OCI-LY7 (cell line): ENCODE data around the gene GALNT6. TPM values are rescaled to one million over a fixed set of nuclear protein-coding genes. Genes with fewer than 3 reads are reported as not detected.

ENCODE experiments used
- BruUV-seq: library from RNA; stranded (reverse); fragments of 400-500 nt; replicated peaks from 2 replicates; lab custom pipeline; 2021; lab: Mats Ljungman, UMichigan
- CTCF ChIA-PET: fragments of 300-600 bp; sonication (Branson Sonifier 250); formaldehyde crosslinking; loops from one replicate; lab custom pipeline; 2022; ENCODE audit warnings: antibody characterized with exemption; ENCODE audit not compliant: unreplicated experiment; lab: Charles Lee
- POLR2A ChIA-PET: fragments of 300-600 bp; sonication (Branson Sonifier 250); formaldehyde crosslinking; loops from one replicate; lab custom pipeline; 2022; ENCODE audit warnings: antibody characterized with exemption; lab: Charles Lee
- DNase-seq: peaks from one replicate; pipeline ENCODE4 v3.0.0-alpha.2; 2015; ENCODE audit warnings: low spot score
- H2AFZ ChIP-seq: fragments of 200-600 bp; sonication (generic), shearing (Covaris generic); 2 replicates; pipeline ENCODE4 v1.6.1; 2014; ENCODE audit warnings: mild to moderate bottlenecking, antibody characterized with exemption, low read length, moderate library complexity
- H3K27ac ChIP-seq: fragments of 200-600 bp; sonication (generic); 2 replicates; pipeline ENCODE4 v1.5.1; 2014; ENCODE audit warnings: mixed run types, low read depth, mild to moderate bottlenecking, moderate library complexity, low read length, inconsistent platforms; ENCODE audit not compliant: poor library complexity, severe bottlenecking
- H3K36me3 ChIP-seq: fragments of 200-600 bp; sonication (generic); 2 replicates; pipeline ENCODE4 v1.6.1; 2014; ENCODE audit warnings: mild to moderate bottlenecking, antibody characterized with exemption, low read length, moderate library complexity, mixed read lengths; ENCODE audit not compliant: insufficient read depth
- H3K4me1 ChIP-seq: fragments of 200-600 bp; sonication (generic); 2 replicates; pipeline ENCODE4 v1.5.1; 2014; ENCODE audit warnings: mild to moderate bottlenecking, low read length; ENCODE audit not compliant: insufficient read depth, poor library complexity, severe bottlenecking
- H3K4me2 ChIP-seq: fragments of 200-600 bp; sonication (generic); 2 replicates; pipeline ENCODE4 v1.6.1; 2014; ENCODE audit warnings: mild to moderate bottlenecking, low read length
- H3K4me3 ChIP-seq: fragments of 200-600 bp; sonication (generic); 2 replicates; pipeline ENCODE4 v1.5.1; 2014; ENCODE audit warnings: mild to moderate bottlenecking, low read depth, low read length; ENCODE audit not compliant: poor library complexity, severe bottlenecking
- H3K79me2 ChIP-seq: fragments of 200-600 bp; sonication (generic); 2 replicates; pipeline ENCODE4 v1.6.1; 2016; ENCODE audit warnings: low read depth, mild to moderate bottlenecking, low read length, moderate library complexity, mixed read lengths; ENCODE audit not compliant: insufficient read depth
- H3K9me2 ChIP-seq: fragments of 200-600 bp; sonication (generic); 2 replicates; pipeline ENCODE4 v1.6.1; 2016; ENCODE audit warnings: mild to moderate bottlenecking, low read length, mixed read lengths; ENCODE audit not compliant: insufficient read depth
- H3K9me3 ChIP-seq: fragments of 200-600 bp; sonication (generic); 2 replicates; pipeline ENCODE4 v1.6.1; 2014; ENCODE audit warnings: mild to moderate bottlenecking, mixed run types, low read length, mixed read lengths
- H4K20me1 ChIP-seq: fragments of 200-600 bp; sonication (generic); 2 replicates; pipeline ENCODE4 v1.6.1; 2014; ENCODE audit warnings: mild to moderate bottlenecking, antibody characterized with exemption, low read length, moderate library complexity, mixed read lengths; ENCODE audit not compliant: insufficient read depth
- EZH2phosphoT487 ChIP-seq: fragments of 200-600 bp; sonication (generic); IDR thresholded peaks from 2 replicates; pipeline ENCODE4 v1.6.1; 2018; ENCODE audit warnings: low read depth, borderline replicate concordance, mild to moderate bottlenecking, mixed run types, antibody characterized with exemption, low read length, moderate library complexity, mixed read lengths
- intact Hi-C: fragments of 100-400 bp; cut with micrococcal nuclease; formaldehyde crosslinking; loops from one replicate; pipeline ENCODE4 v1.10.0; 2022; ENCODE audit not compliant: unreplicated experiment
- total RNA-seq, 2 experiments: library from RNA; depleted of rRNA in 1 of 2; stranded (reverse); fragments of >200 nt in 1 of 2; shearing (Covaris generic) in 1 of 2; gene quantifications; 2 replicates each; pipeline ENCODE4 v1.2.3, GENCODE V29; 2014 to 2022
- TF ChIP-seq, protein P1 (sequence below): fragments of 200-600 bp; sonication (generic); conservative IDR thresholded peaks from 2 replicates; pipeline ENCODE4 v1.5.1; 2014; ENCODE audit warnings: mild to moderate bottlenecking, antibody characterized with exemption, low read length, moderate library complexity, mixed read lengths

GALNT6 gene
- total RNA-seq, 2 experiments from 2014 or later: 1.4 to 4.8 TPM

- no peaks in the 10 kb centered on the region for H3K4me1 ChIP-seq
- ChIA-PET CTCF (no interaction called here), POLR2A (interaction anchor here (0.6 to 1.5 kb wide), 2 partner anchors 15 to 260 kb away, joined by 3 to 4 read pairs; no protein-coding TSS in a partner anchor)
- no peaks in the 10 kb centered on the region for H3K9me2 ChIP-seq
- no peak overlapping the region for H3K4me2 ChIP-seq
- BruUV-seq: no TSS peak
- no peaks in the 10 kb centered on the region for H3K9me3 ChIP-seq
- H3K4me3 ChIP-seq: no peak overlapping the region
- no peaks in the 10 kb centered on the region for H3K36me3 ChIP-seq
- DNase-seq: no peak
- no peak overlapping the region for H2AFZ ChIP-seq
- intact Hi-C loops: no loop called here
- H3K79me2 ChIP-seq: no peaks in the 10 kb centered on the region
- no peaks in the 10 kb centered on the region for H4K20me1 ChIP-seq
- no peak for TF ChIP-seq EZH2phosphoT487
- TF ChIP-seq, protein P1, sequence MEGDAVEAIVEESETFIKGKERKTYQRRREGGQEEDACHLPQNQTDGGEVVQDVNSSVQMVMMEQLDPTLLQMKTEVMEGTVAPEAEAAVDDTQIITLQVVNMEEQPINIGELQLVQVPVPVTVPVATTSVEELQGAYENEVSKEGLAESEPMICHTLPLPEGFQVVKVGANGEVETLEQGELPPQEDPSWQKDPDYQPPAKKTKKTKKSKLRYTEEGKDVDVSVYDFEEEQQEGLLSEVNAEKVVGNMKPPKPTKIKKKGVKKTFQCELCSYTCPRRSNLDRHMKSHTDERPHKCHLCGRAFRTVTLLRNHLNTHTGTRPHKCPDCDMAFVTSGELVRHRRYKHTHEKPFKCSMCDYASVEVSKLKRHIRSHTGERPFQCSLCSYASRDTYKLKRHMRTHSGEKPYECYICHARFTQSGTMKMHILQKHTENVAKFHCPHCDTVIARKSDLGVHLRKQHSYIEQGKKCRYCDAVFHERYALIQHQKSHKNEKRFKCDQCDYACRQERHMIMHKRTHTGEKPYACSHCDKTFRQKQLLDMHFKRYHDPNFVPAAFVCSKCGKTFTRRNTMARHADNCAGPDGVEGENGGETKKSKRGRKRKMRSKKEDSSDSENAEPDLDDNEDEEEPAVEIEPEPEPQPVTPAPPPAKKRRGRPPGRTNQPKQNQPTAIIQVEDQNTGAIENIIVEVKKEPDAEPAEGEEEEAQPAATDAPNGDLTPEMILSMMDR: no peak
- no peak overlapping the region for H3K27ac ChIP-seq
Measured at GRCh38 chr12:51334764-51335163, 56.4 kb downstream of the GALNT6 start.

- intact Hi-C loops: no loop called here
- Histone ChIP-seq H3K4me2 (no peak overlapping the region), H3K4me3 (no peak overlapping the region), H3K79me2 (no peaks in the 10 kb centered on the region), H3K9me2 (no peaks in the 10 kb centered on the region), H2AFZ (no peak overlapping the region), H3K36me3 (no peaks in the 10 kb centered on the region), H4K20me1 (no peaks in the 10 kb centered on the region), H3K9me3 (no peaks in the 10 kb centered on the region), H3K27ac (no peak overlapping the region), H3K4me1 (no peaks in the 10 kb centered on the region)
- DNase-seq: no peak
- ChIA-PET CTCF (no interaction called here), POLR2A (interaction anchor here (1.3 kb wide), 1 partner anchor 9 kb away, joined by 4 read pairs; the partner anchor contains the start of gene BIN2)
- no peak for TF ChIP-seq EZH2phosphoT487
- TF ChIP-seq, protein P1: no peak
- no TSS peak for BruUV-seq
Measured at GRCh38 chr12:51333536-51333935, 57.7 kb downstream of the GALNT6 start.

DNA sequence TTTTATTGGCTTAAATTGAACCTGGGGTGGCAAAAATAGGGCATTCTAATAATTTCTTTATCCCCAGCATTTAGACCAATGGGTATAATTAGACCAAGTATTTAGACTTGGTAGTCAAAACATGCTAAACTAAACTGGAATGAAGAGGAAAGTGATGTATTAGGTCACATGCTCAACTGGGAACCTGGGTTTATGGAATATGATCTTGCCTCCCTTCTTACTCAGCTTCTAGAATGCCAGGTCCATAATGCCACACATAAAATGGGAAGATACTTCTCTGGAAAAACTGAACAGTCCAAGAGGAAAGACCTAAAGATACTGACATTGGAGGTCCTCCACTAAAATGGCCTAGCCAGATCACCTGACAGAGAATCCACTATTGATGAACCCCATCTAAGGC is 61.0 kb downstream of the GALNT6 start:
- ChIA-PET POLR2A (interaction anchor here (0.6 to 0.7 kb wide), 4 partner anchors 9 to 996 kb away, joined by 3 to 6 read pairs (median 4); no protein-coding TSS in a partner anchor), CTCF (no interaction called here)
- DNase-seq: no peak
- Histone ChIP-seq H3K4me3 (no peak overlapping the region), H3K79me2 (no peaks in the 10 kb centered on the region), H3K27ac (no peak overlapping the region), H3K9me2 (no peaks in the 10 kb centered on the region), H3K9me3 (no peaks in the 10 kb centered on the region), H3K4me1 (peaks cover 23% of the 10 kb centered on the region), H2AFZ (no peak overlapping the region), H4K20me1 (no peaks in the 10 kb centered on the region), H3K36me3 (no peaks in the 10 kb centered on the region), H3K4me2 (no peak overlapping the region)
- BruUV-seq: no TSS peak
- intact Hi-C loops: no loop called here
- TF ChIP-seq, protein P1: no peak
